HepG2 (cell line): ENCODE measurements around the gene CD99L2. TPM values are rescaled to one million over a fixed set of nuclear protein-coding genes. Genes with fewer than 3 reads are reported as not detected.

Source experiments
- ATAC-seq: fragments of 200-7000 bp; cut with Tn5 transposase; 3 replicates; pipeline ENCODE4 v1.9.1; 2020; ENCODE audit warnings: mild to moderate bottlenecking, moderate library complexity
- BruUV-seq: library from RNA; stranded (reverse); fragments of 400-500 nt; replicated peaks from 2 replicates; lab custom pipeline; 2021; lab: Mats Ljungman, UMichigan
- CTCF ChIA-PET: fragments of 300-600 bp; formaldehyde crosslinking; extraction: SDS; loops from one replicate; lab custom pipeline; 2021; ENCODE audit warnings: low total read pairs, inconsistent platforms, low intra/inter-chr PET ratio; lab: Yijun Ruan, JAX
- POLR2A ChIA-PET: fragments of 350-600 bp; sonication (Branson Sonifier 250); formaldehyde crosslinking; loops from one replicate; lab custom pipeline; 2020; ENCODE audit warnings: antibody characterized with exemption, inconsistent platforms; lab: Yijun Ruan, JAX
- DNase-seq: peaks from one replicate; pipeline ENCODE4 v3.0.0-alpha.2; 2015; ENCODE audit warnings: low spot score
- FAIRE-seq: peaks from 3 replicates; lab custom pipeline; 2011; peaks lifted over from hg19 to GRCh38; lab: Jason Lieb, UNC
- H2AFZ ChIP-seq: one replicate; pipeline ENCODE4 v1.6.1; 2011; ENCODE audit warnings: low read length, inconsistent platforms
- H3K27ac ChIP-seq: fragments of 300-600 bp; 3 replicates; pipeline ENCODE4 v1.8.0; 2011; ENCODE audit warnings: mixed run types, mild to moderate bottlenecking, mixed read lengths, low read length, inconsistent platforms; ENCODE audit not compliant: insufficient read depth; ENCODE audit errors: extremely low read length
- H3K27me3 ChIP-seq, 2 experiments: fragments of 200-600 bp in 1 of 2; 2 replicates in 1 of 2; 3 replicates in 1 of 2; pipeline versions ENCODE4 v1.6.0 to v1.8.0; 2011; ENCODE audit warnings: low read length in 2 of 2, mild to moderate bottlenecking in 2 of 2, moderate library complexity in 2 of 2, inconsistent platforms in 1 of 2; ENCODE audit not compliant: insufficient read depth in 2 of 2, control insufficient read depth in 1 of 2
- H3K36me3 ChIP-seq, 2 experiments: fragments of 200-600 bp in 1 of 2; replicated peaks in 1 of 2; 2 replicates in 1 of 2; 3 replicates in 1 of 2; pipeline versions ENCODE4 v1.5.1 to v1.8.0; 2011; ENCODE audit warnings: low read length in 2 of 2, inconsistent platforms in 1 of 2; ENCODE audit not compliant: insufficient read depth in 2 of 2, control insufficient read depth in 1 of 2
- H3K4me1 ChIP-seq: 2 replicates; pipeline ENCODE4 v1.5.1; 2012; ENCODE audit warnings: low read length, inconsistent platforms; ENCODE audit not compliant: insufficient read depth
- H3K4me2 ChIP-seq: 2 replicates; pipeline ENCODE4 v1.6.0; 2011; ENCODE audit warnings: low read depth, low read length, inconsistent platforms
- H3K4me3 ChIP-seq, 3 experiments: fragments of 200-600 bp in 1 of 3; sonication (generic), shearing (Covaris generic) in 1 of 3; replicated peaks in 1 of 3; 2 replicates each; pipeline ENCODE4 v1.5.1; 2011 to 2016; ENCODE audit warnings: low read length in 3 of 3, inconsistent platforms in 2 of 3, low read depth in 2 of 3, mild to moderate bottlenecking in 2 of 3, control low read depth in 1 of 3, mixed read lengths in 1 of 3; ENCODE audit not compliant: insufficient read depth in 1 of 3
- H3K79me2 ChIP-seq: one replicate; pipeline ENCODE4 v1.6.1; 2011; ENCODE audit warnings: low read length, inconsistent platforms; ENCODE audit not compliant: insufficient read depth
- H3K9ac ChIP-seq: 2 replicates; pipeline ENCODE4 v1.6.0; 2011; ENCODE audit warnings: mild to moderate bottlenecking, low read depth, low read length, inconsistent platforms; ENCODE audit not compliant: insufficient read depth
- H3K9me3 ChIP-seq: 2 replicates; pipeline ENCODE4 v1.5.1; 2012; ENCODE audit warnings: mild to moderate bottlenecking, low read length
- H4K20me1 ChIP-seq: 2 replicates; pipeline ENCODE4 v1.6.0; 2011; ENCODE audit warnings: inconsistent platforms, mild to moderate bottlenecking, low read length, moderate library complexity; ENCODE audit not compliant: insufficient read depth
- ARHGAP35 ChIP-seq: sonication (generic); formaldehyde crosslinking; IDR thresholded peaks from 2 replicates; pipeline ENCODE4 v1.9.0; 2022; ENCODE audit warnings: mild to moderate bottlenecking, inconsistent platforms, moderate library complexity, missing genetic modification reagents, borderline replicate concordance
- EP300 ChIP-seq, 3 experiments: sonication (generic) in 1 of 3; formaldehyde crosslinking in 1 of 3; IDR thresholded peaks; 2 replicates each; pipeline versions ENCODE4 v1.5.1 to v1.6.1; 2011 to 2020; ENCODE audit warnings: low read depth in 2 of 3, low read length in 2 of 3, borderline replicate concordance in 1 of 3, improper control_type of control experiment in 1 of 3, mild to moderate bottlenecking in 1 of 3, missing genetic modification reagents in 1 of 3, moderate library complexity in 1 of 3
- FLYWCH1 ChIP-seq: sonication (generic); formaldehyde crosslinking; IDR thresholded peaks from 2 replicates; pipeline ENCODE4 v1.8.1; 2023; ENCODE audit warnings: mild to moderate bottlenecking, missing genetic modification reagents
- FOXA1 ChIP-seq, 2 experiments: fragments of 450-650 bp in 1 of 2; sonication (generic) in 1 of 2; formaldehyde crosslinking in 1 of 2; IDR thresholded peaks; 2 replicates each; pipeline versions ENCODE4 v1.4.0 to v1.6.1; 2016 to 2020; ENCODE audit warnings: missing genetic modification reagents in 1 of 2
- HDAC2 ChIP-seq: sonication (generic); formaldehyde crosslinking; IDR thresholded peaks from 2 replicates; pipeline ENCODE4 v1.4.0; 2020; ENCODE audit warnings: missing genetic modification reagents
- HIVEP1 ChIP-seq: sonication (generic); formaldehyde crosslinking; IDR thresholded peaks from 2 replicates; pipeline ENCODE4 v1.4.0; 2020; ENCODE audit warnings: mild to moderate bottlenecking, missing genetic modification reagents
- IRX3 ChIP-seq: sonication (generic); formaldehyde crosslinking; IDR thresholded peaks from 2 replicates; pipeline ENCODE4 v1.8.1; 2023; ENCODE audit warnings: mild to moderate bottlenecking, low read depth, missing genetic modification reagents, borderline replicate concordance
- NFE2L2 ChIP-seq: fragments of 150-350 bp; IDR thresholded peaks from 2 replicates; pipeline ENCODE4 v1.6.1; 2014; ENCODE audit warnings: low read length
- PLSCR1 ChIP-seq: sonication (generic); formaldehyde crosslinking; IDR thresholded peaks from 2 replicates; pipeline ENCODE4 v1.5.0; 2020; ENCODE audit warnings: missing genetic modification reagents, mild to moderate bottlenecking, borderline replicate concordance
- RELA ChIP-seq: sonication (generic); formaldehyde crosslinking; IDR thresholded peaks from 2 replicates; pipeline ENCODE4 v1.4.0; 2020; ENCODE audit warnings: missing genetic modification reagents
- SIN3A ChIP-seq: IDR thresholded peaks from 2 replicates; pipeline ENCODE4 v1.6.1; 2011; ENCODE audit warnings: low read depth, mild to moderate bottlenecking, control low read depth, low read length, borderline replicate concordance
- SNAPC5 ChIP-seq: sonication (generic); formaldehyde crosslinking; IDR thresholded peaks from 2 replicates; pipeline ENCODE4 v1.8.1; 2023; ENCODE audit warnings: mild to moderate bottlenecking, missing genetic modification reagents, borderline replicate concordance
- SYNCRIP ChIP-seq: fragments of 200-400 bp; formaldehyde crosslinking; IDR thresholded peaks from 2 replicates; pipeline ENCODE4 v1.6.1; 2018; ENCODE audit warnings: mild to moderate bottlenecking, low read depth, low read length; ENCODE audit not compliant: insufficient read depth
- TEAD2 ChIP-seq: sonication (generic); formaldehyde crosslinking; IDR thresholded peaks from 2 replicates; pipeline ENCODE4 v1.9.0; 2021; ENCODE audit warnings: missing genetic modification reagents
- ZNF292 ChIP-seq: sonication (generic); formaldehyde crosslinking; IDR thresholded peaks from 2 replicates; pipeline ENCODE4 v1.8.1; 2022; ENCODE audit warnings: mild to moderate bottlenecking, low read depth, missing genetic modification reagents, borderline replicate concordance
- ZNF598 ChIP-seq: sonication (generic); formaldehyde crosslinking; IDR thresholded peaks from 2 replicates; pipeline ENCODE4 v1.5.1; 2020; ENCODE audit warnings: mild to moderate bottlenecking, missing genetic modification reagents, borderline replicate concordance
- ZNF609 ChIP-seq: sonication (generic); formaldehyde crosslinking; IDR thresholded peaks from 2 replicates; pipeline ENCODE4 v1.4.0; 2020; ENCODE audit warnings: mild to moderate bottlenecking, missing genetic modification reagents, borderline replicate concordance
- ZNF672 ChIP-seq: sonication (generic); formaldehyde crosslinking; IDR thresholded peaks from 2 replicates; pipeline ENCODE4 v1.8.1; 2022; ENCODE audit warnings: missing genetic modification reagents
- ZNF674 ChIP-seq: sonication (generic); formaldehyde crosslinking; IDR thresholded peaks from 2 replicates; pipeline ENCODE4 v1.5.0; 2020; ENCODE audit warnings: low read depth, mild to moderate bottlenecking, missing genetic modification reagents
- ZNF772 ChIP-seq: sonication (generic); formaldehyde crosslinking; IDR thresholded peaks from 2 replicates; pipeline ENCODE4 v1.5.0; 2020; ENCODE audit warnings: mild to moderate bottlenecking, missing genetic modification reagents
- WGBS: methylation state at CpG from one replicate; pipeline ENCODE4 v1.1.6; 2017; ENCODE audit warnings: low lambda C conversion rate; 5-methylcytosine and 5-hydroxymethylcytosine counted together
- in situ Hi-C: cut with HindIII; loops from 2 replicates; pipeline ENCODE4 v1.10.0; 2017; ENCODE audit warnings: low pct_unique_long_range_greater_than_20kb; ENCODE audit not compliant: extremely low pct_ligation_motif_present
- intact Hi-C: fragments of 100-400 bp; cut with micrococcal nuclease; formaldehyde crosslinking; loops from one replicate; pipeline ENCODE4 v1.10.0; 2022; ENCODE audit not compliant: unreplicated experiment
- polyA plus RNA-seq, 8 experiments: library from polyadenylated mRNA; depleted of rRNA in 3 of 8; stranded (reverse) in 7 of 8; unstranded in 1 of 8; fragments of >200 nt; fragmentation: Illumina TruSeq in 4 of 8; extraction: Trizol in 4 of 8; gene quantifications; 2 replicates each; pipeline versions ENCODE4 v1.2.1 to v1.2.3, GENCODE V29; 2011 to 2016; ENCODE audit warnings: low read depth in 4 of 8, missing spikeins in 1 of 8, mixed read lengths in 1 of 8; ENCODE audit not compliant: insufficient read depth in 1 of 8
- total RNA-seq, 5 experiments: library from RNA; depleted of rRNA; stranded (reverse); fragments of >200 nt; fragmentation: Illumina TruSeq; extraction: Trizol; gene quantifications; 2 replicates each; pipeline ENCODE4 v1.2.3, GENCODE V29; 2016; ENCODE audit warnings: low read depth in 1 of 5

The CD99L2 gene
- total and polyA plus RNA-seq, 2 of the 13 experiments (the other 11 are each of a cell fraction or from before 2014, with no cell fraction given), result 6.9 to 7.6 TPM

GRCh38 chrX:150806827-150807226 is 91.6 kb downstream of the CD99L2 start:
- Histone ChIP-seq H3K4me3 (no peak overlapping the region), H2AFZ (no peak overlapping the region), H3K27ac (no peak overlapping the region), H3K36me3 (no peaks in the 10 kb centered on the region), H3K9ac (no peak overlapping the region), H3K79me2 (no peaks in the 10 kb centered on the region), H4K20me1 (0 out of 2 replicates have a peak, but pooled peaks cover 2% of the 10 kb centered on the region), H3K4me2 (no peak overlapping the region), H3K4me1 (peaks cover 14% of the 10 kb centered on the region), H3K9me3 (no peaks in the 10 kb centered on the region), H3K27me3 (no peaks in the 10 kb centered on the region)
- intact Hi-C loops (no loop called here), in situ Hi-C loops (no loop called here)
- BruUV-seq, result no TSS peak
- DNase-seq, result peak; percentile 34
- WGBS, result 20% methylated on average over 1 of the region's 1 CpG
- FAIRE-seq, result no peak
- peak; percentile 75 for ATAC-seq
- CTCF ChIA-PET, result no interaction called here
- POLR2A ChIA-PET, result no interaction called here
- TF ChIP-seq ZNF292 (CRISPR knock-in tag) (no peak), EP300 (IDR thresholded peaks at IDR 0.05; ENCODE audit: low read depth in 2 of 2, low read length in 2 of 2) (0 out of 4 replicates have a peak, but pooled peaks of 1 of the 2 experiments have one; percentile 5), EP300 (CRISPR knock-in tag; IDR thresholded peaks at IDR 0.05; ENCODE audit: borderline replicate concordance) (no peak), FOXA1 (IDR thresholded peaks at IDR 0.05) (no peak), FOXA1 (CRISPR knock-in tag; IDR thresholded peaks at IDR 0.05) (peak; percentile 51; the same call in 1 of the 2 replicates), ZNF674 (CRISPR knock-in tag) (no peak), RELA (CRISPR knock-in tag) (no peak), ZNF609 (CRISPR knock-in tag) (peak; percentile 96), SIN3A (no peak), ZNF672 (CRISPR knock-in tag) (no peak), PLSCR1 (CRISPR knock-in tag) (no peak), ZNF598 (no peak), SYNCRIP (no peak), SNAPC5 (CRISPR knock-in tag) (no peak), FLYWCH1 (CRISPR knock-in tag) (no peak), ZNF772 (CRISPR knock-in tag) (no peak), HDAC2 (peak; percentile 67), TEAD2 (CRISPR knock-in tag) (no peak), IRX3 (CRISPR knock-in tag) (no peak), NFE2L2 (no peak), HIVEP1 (CRISPR knock-in tag) (no peak), ARHGAP35 (CRISPR knock-in tag) (no peak)
